Measurements from ENCODE around the gene MMEL1. TPM values are rescaled to one million over a fixed set of nuclear protein-coding genes. Genes with fewer than 3 reads are reported as not detected.

The MMEL1 gene
- total and polyA plus RNA-seq, 2 donors from 2014 or later: 4.0 to 8.5 TPM

DNA sequence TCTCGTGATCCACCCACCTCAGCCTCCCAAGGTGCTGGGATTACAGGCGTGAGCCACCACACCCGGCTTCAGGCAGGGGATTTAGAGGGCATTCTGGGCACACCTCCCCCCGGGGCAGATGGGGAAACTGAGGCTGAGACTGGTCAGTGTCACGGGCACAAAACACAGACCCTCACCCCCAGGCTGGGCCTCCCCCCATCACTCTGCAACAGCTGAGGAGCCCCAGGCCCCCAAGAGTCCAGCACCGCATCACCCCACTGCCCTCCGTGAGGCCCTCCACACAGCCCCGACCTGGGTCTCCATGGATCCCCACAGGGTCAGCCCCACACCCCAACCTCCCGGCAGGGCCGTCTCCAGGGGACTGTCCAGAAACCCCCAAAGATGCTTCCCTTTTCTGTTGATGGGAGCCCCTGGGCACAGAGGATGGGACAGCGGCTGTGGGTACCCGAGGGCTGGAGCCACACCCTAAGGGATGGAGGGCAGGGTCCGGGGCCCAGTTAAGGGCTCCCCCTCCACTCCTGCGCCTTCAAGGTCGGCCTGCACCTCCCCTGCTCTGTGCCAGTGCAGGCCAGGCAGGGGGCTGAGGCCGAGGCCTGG lies 65.6 kb downstream of the MMEL1 start:
- H3K27me3 ChIP-seq (ENCODE audit: control insufficient read depth, insufficient read depth, low read length): no peaks in the 10 kb centered on the region
- no peaks in the 10 kb centered on the region for H3K4me1 ChIP-seq (ENCODE audit: control insufficient read depth in 2 of 3, insufficient read depth in 2 of 3, low read depth in 1 of 3, low read length in 3 of 3)
- peak in 1 of 5 donors; percentile 69 for DNase-seq
- no peak for FAIRE-seq
- no peaks in the 10 kb centered on the region for H3K36me3 ChIP-seq (ENCODE audit: control insufficient read depth in 2 of 3, insufficient read depth in 3 of 3, low read length in 3 of 3)
- H3K4me3 ChIP-seq (ENCODE audit: low read length in 3 of 3): no peak overlapping the region
- no peak overlapping the region for H3K9ac ChIP-seq (ENCODE audit: low read length in 3 of 3)
- TF ChIP-seq, protein P1, sequence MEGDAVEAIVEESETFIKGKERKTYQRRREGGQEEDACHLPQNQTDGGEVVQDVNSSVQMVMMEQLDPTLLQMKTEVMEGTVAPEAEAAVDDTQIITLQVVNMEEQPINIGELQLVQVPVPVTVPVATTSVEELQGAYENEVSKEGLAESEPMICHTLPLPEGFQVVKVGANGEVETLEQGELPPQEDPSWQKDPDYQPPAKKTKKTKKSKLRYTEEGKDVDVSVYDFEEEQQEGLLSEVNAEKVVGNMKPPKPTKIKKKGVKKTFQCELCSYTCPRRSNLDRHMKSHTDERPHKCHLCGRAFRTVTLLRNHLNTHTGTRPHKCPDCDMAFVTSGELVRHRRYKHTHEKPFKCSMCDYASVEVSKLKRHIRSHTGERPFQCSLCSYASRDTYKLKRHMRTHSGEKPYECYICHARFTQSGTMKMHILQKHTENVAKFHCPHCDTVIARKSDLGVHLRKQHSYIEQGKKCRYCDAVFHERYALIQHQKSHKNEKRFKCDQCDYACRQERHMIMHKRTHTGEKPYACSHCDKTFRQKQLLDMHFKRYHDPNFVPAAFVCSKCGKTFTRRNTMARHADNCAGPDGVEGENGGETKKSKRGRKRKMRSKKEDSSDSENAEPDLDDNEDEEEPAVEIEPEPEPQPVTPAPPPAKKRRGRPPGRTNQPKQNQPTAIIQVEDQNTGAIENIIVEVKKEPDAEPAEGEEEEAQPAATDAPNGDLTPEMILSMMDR (IDR thresholded peaks at IDR 0.05; ENCODE audit: borderline replicate concordance, extremely low read depth, insufficient read depth): no peak
- intact Hi-C loops (cut with DNase I): no loop called here
- H3K27ac ChIP-seq (ENCODE audit: low read depth in 2 of 2, low read length in 2 of 2): no peak overlapping the region
- no peaks in the 10 kb centered on the region for H3K9me3 ChIP-seq (ENCODE audit: control insufficient read depth in 2 of 3, insufficient read depth in 1 of 3, low read length in 3 of 3)

DNA sequence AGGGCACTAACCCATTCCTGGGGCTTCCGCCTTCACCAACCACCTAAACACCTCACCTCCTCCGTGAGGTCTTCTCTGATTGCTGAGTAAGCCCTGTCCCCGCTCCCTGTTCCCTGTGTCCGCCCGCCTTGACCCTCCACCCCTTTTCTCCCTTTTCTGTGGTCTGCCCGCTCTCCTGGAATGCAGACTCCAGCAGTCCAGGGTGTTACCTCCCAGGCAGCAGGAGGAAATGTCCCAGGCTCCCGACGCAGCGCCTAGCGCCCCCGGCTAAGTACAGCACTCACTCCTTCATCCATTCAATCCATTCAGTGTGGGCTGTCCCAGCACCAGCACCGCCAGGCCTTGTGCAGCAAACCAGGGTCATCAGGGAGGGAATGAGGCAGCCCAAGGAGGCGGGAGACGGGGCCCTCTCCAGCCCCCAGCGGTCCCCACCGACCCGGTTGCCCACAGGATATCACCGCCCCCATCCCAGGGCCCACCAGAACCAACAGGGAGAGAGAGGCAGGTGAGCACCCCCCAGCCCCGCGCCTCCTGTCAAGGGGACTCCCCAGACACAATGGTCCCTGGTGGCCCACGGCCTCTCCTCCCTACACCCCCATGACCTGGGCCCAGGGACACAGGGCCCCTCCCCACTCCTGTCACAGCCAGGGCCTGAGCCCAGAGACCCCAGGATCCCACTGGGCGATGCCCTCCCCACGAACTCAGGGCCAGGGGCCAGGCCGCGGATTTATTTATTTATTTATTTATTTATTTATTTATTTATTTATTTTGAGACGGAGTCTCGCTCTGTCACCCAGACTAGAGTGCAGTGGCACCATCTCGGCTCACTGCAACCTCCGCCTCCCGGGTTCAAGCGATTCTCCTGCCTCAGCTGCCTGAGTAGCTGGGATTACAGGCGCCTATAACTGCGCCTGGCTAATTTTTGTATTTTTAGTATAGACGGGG lies 66.4 kb downstream of the MMEL1 start:
- no peaks in the 10 kb centered on the region for H3K9me3 ChIP-seq (ENCODE audit: control insufficient read depth in 2 of 3, insufficient read depth in 1 of 3, low read length in 3 of 3)
- no peaks in the 10 kb centered on the region for H3K27me3 ChIP-seq (ENCODE audit: control insufficient read depth, insufficient read depth, low read length)
- DNase-seq: peak in 3 of 5 donors; percentile 65 to 83 (median 66)
- no peak overlapping the region for H3K27ac ChIP-seq (ENCODE audit: low read depth in 2 of 2, low read length in 2 of 2)
- H3K4me3 ChIP-seq (ENCODE audit: low read length in 3 of 3): no peak overlapping the region
- H3K4me1 ChIP-seq (ENCODE audit: control insufficient read depth in 2 of 3, insufficient read depth in 2 of 3, low read depth in 1 of 3, low read length in 3 of 3): no peaks in the 10 kb centered on the region
- H3K36me3 ChIP-seq (ENCODE audit: control insufficient read depth in 2 of 3, insufficient read depth in 3 of 3, low read length in 3 of 3): no peaks in the 10 kb centered on the region
- H3K9ac ChIP-seq (ENCODE audit: low read length in 3 of 3): no peak overlapping the region
- intact Hi-C loops (cut with DNase I): no loop called here
- no peak for FAIRE-seq
- TF ChIP-seq, protein P1 (IDR thresholded peaks at IDR 0.05; ENCODE audit: borderline replicate concordance, extremely low read depth, insufficient read depth): no peak

DNA sequence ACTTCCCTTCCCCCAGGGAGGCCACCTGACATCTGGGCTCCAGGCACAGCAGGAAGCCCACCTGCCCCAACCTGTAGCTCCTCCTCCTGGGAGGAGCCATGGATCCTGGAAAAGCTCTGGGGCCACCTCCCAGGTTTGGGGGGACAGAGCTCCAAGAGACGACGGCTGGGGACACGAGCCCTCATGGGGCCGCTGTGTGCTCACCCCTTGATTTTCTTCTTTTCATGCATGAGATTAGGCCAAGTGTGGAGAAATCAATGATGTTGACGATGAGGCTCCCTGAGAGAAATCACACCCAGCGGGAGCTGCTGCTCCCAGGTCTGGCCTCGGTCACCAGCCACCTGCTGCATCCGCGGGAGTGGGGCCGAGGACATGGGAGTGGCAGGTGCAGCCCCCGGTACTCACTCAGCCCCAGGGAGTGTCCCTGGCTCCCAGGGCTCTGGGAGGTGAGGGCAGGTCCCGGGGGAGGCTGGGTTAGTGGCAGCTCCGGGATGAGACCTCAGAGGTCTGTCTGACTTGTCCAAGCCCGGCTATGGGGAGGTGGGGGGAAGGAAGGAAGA lies 67.9 kb downstream of the MMEL1 start:
- H3K36me3 ChIP-seq (ENCODE audit: control insufficient read depth in 2 of 3, insufficient read depth in 3 of 3, low read length in 3 of 3): no peaks in the 10 kb centered on the region
- no peak overlapping the region for H3K27ac ChIP-seq (ENCODE audit: low read depth in 2 of 2, low read length in 2 of 2)
- no peak overlapping the region for H3K9ac ChIP-seq (ENCODE audit: low read length in 3 of 3)
- no peaks in the 10 kb centered on the region for H3K4me1 ChIP-seq (ENCODE audit: control insufficient read depth in 2 of 3, insufficient read depth in 2 of 3, low read depth in 1 of 3, low read length in 3 of 3)
- H3K9me3 ChIP-seq (ENCODE audit: control insufficient read depth in 2 of 3, insufficient read depth in 1 of 3, low read length in 3 of 3): no peaks in the 10 kb centered on the region
- intact Hi-C loops (cut with DNase I): no loop called here
- H3K4me3 ChIP-seq (ENCODE audit: low read length in 3 of 3): no peak overlapping the region
- FAIRE-seq: no peak
- no peaks in the 10 kb centered on the region for H3K27me3 ChIP-seq (ENCODE audit: control insufficient read depth, insufficient read depth, low read length)
- TF ChIP-seq, protein P1 (IDR thresholded peaks at IDR 0.05; ENCODE audit: borderline replicate concordance, extremely low read depth, insufficient read depth): no peak
- DNase-seq: peak in 1 of 5 donors; percentile 75
